K562 (cell line): ENCODE measurements around the gene COL9A2. TPM values are rescaled to one million over a fixed set of nuclear protein-coding genes. Genes with fewer than 3 reads are reported as not detected.

Source experiments
- ATAC-seq: fragments of 200-7000 bp; cut with Tn5 transposase; 3 replicates; pipeline ENCODE4 v1.9.1; 2020; ENCODE audit warnings: moderate library complexity
- BruUV-seq: library from RNA; stranded (reverse); fragments of 400-500 nt; replicated peaks from 2 replicates; lab custom pipeline; 2021; lab: Mats Ljungman, UMichigan
- CTCF ChIA-PET: fragments of 300-600 bp; formaldehyde crosslinking; extraction: SDS; loops from one replicate; lab custom pipeline; 2021; ENCODE audit warnings: low intra/inter-chr PET ratio; lab: Yijun Ruan, JAX
- POLR2A ChIA-PET: fragments of 300-600, 350-650 bp; sonication (Branson Sonifier 250); formaldehyde crosslinking; extraction: SDS; loops from one replicate; lab custom pipeline; 2021; ENCODE audit warnings: antibody characterized with exemption, inconsistent platforms; lab: Yijun Ruan, JAX
- DNase-seq, 4 experiments: peaks; one replicate each; pipeline versions ENCODE4 v3.0.0 to v3.0.0-alpha.2; 2011 to 2018; ENCODE audit warnings: low spot score in 3 of 4, mixed read lengths in 3 of 4; ENCODE audit errors: extremely low read depth in 1 of 4
- FAIRE-seq: peaks from 2 replicates; lab custom pipeline; 2011; peaks lifted over from hg19 to GRCh38; lab: Jason Lieb, UNC
- H2AFZ ChIP-seq: 2 replicates; pipeline ENCODE4 v1.6.0; 2011; ENCODE audit warnings: low read depth, low read length, control low read depth, inconsistent platforms
- H3K27ac ChIP-seq: fragments of 200-600 bp; 3 replicates; pipeline ENCODE4 v1.8.0; 2011; ENCODE audit warnings: low read depth, mild to moderate bottlenecking, control low read depth, inconsistent platforms, low read length, moderate library complexity, mixed read lengths; ENCODE audit errors: extremely low read depth
- H3K27me3 ChIP-seq, 2 experiments: fragments of 300-600 bp in 1 of 2; 2 replicates in 1 of 2; 3 replicates in 1 of 2; pipeline versions ENCODE4 v1.6.0 to v1.8.0; 2011; ENCODE audit warnings: inconsistent platforms in 2 of 2, low read length in 2 of 2, mild to moderate bottlenecking in 1 of 2, mixed read lengths in 1 of 2, moderate library complexity in 1 of 2; ENCODE audit not compliant: control insufficient read depth in 2 of 2, insufficient read depth in 2 of 2
- H3K36me3 ChIP-seq: fragments of 300-600 bp; 3 replicates; pipeline ENCODE4 v1.8.0; 2011; ENCODE audit warnings: mild to moderate bottlenecking, low read length, inconsistent platforms; ENCODE audit not compliant: control insufficient read depth, insufficient read depth
- H3K4me1 ChIP-seq, 2 experiments: fragments of 200-600 bp in 1 of 2; replicated peaks in 1 of 2; 2 replicates in 1 of 2; 3 replicates in 1 of 2; pipeline versions ENCODE4 v1.5.1 to v1.8.0; 2011; ENCODE audit warnings: inconsistent platforms in 2 of 2, low read length in 2 of 2, mild to moderate bottlenecking in 1 of 2, mixed read lengths in 1 of 2, moderate library complexity in 1 of 2; ENCODE audit not compliant: control insufficient read depth in 2 of 2, insufficient read depth in 2 of 2
- H3K4me2 ChIP-seq: 2 replicates; pipeline ENCODE4 v1.6.1; 2011; ENCODE audit warnings: low read length, control low read depth, inconsistent platforms, mixed read lengths; ENCODE audit not compliant: insufficient read depth
- H3K4me3 ChIP-seq: fragments of 200-600 bp; sonication (generic), shearing (Covaris generic); 2 replicates; pipeline ENCODE4 v1.5.1; 2016; ENCODE audit warnings: control low read depth, inconsistent platforms
- H3K79me2 ChIP-seq: fragments of 200-600 bp; 3 replicates; pipeline ENCODE4 v1.8.0; 2011; ENCODE audit warnings: low read length, inconsistent platforms; ENCODE audit not compliant: control insufficient read depth, insufficient read depth
- H3K9ac ChIP-seq, 2 experiments: 2 replicates each; pipeline versions ENCODE4 v1.6.0 to v1.6.1; 2011; ENCODE audit warnings: low read depth in 2 of 2, low read length in 2 of 2, control low read depth in 1 of 2, inconsistent platforms in 1 of 2, mild to moderate bottlenecking in 1 of 2, mixed read lengths in 1 of 2; ENCODE audit not compliant: insufficient read depth in 1 of 2
- H3K9me1 ChIP-seq: one replicate; pipeline ENCODE4 v1.6.0; 2011; ENCODE audit warnings: inconsistent platforms, mild to moderate bottlenecking, low read length, moderate library complexity; ENCODE audit not compliant: control insufficient read depth, insufficient read depth
- H3K9me3 ChIP-seq: replicated peaks from 2 replicates; pipeline ENCODE4 v1.5.1; 2011; ENCODE audit warnings: low read depth, low read length, inconsistent platforms; ENCODE audit not compliant: control insufficient read depth, insufficient read depth
- H4K20me1 ChIP-seq: replicated peaks from 2 replicates; pipeline ENCODE4 v1.6.1; 2011; ENCODE audit warnings: low read length, inconsistent platforms, mixed read lengths; ENCODE audit not compliant: control insufficient read depth, insufficient read depth
- BMI1 ChIP-seq: fragments of 150-350 bp; IDR thresholded peaks from 2 replicates; pipeline ENCODE4 v1.6.1; 2014; ENCODE audit warnings: low read length
- MECOM ChIP-seq: fragments of 250-450 bp; sonication (Bioruptor Pico); IDR thresholded peaks from 2 replicates; pipeline ENCODE4 v1.8.0; 2022; ENCODE audit warnings: inconsistent platforms
- NFATC3 ChIP-seq: fragments of 450-650 bp; IDR thresholded peaks from 2 replicates; pipeline ENCODE4 v1.6.1; 2017; ENCODE audit warnings: mild to moderate bottlenecking
- RHOXF2B ChIP-seq: fragments of 250-450 bp; sonication (Bioruptor Pico); conservative IDR thresholded peaks from 2 replicates; pipeline ENCODE4 v1.5.1; 2021
- SP2 ChIP-seq: IDR thresholded peaks from 2 replicates; pipeline ENCODE4 v1.6.1; 2011; ENCODE audit warnings: mild to moderate bottlenecking, low read depth, low read length, moderate library complexity; ENCODE audit not compliant: poor library complexity, severe bottlenecking; ENCODE audit errors: extremely low read depth
- YY1 ChIP-seq, 3 experiments: IDR thresholded peaks; 2 replicates each; pipeline ENCODE4 v1.6.1; 2011; ENCODE audit warnings: low read length in 2 of 3, mild to moderate bottlenecking in 2 of 3, moderate library complexity in 2 of 3, borderline replicate concordance in 1 of 3, control low read depth in 1 of 3, low read depth in 1 of 3; ENCODE audit not compliant: insufficient read depth in 3 of 3, insufficient replicate concordance in 2 of 3, control insufficient read depth in 1 of 3, insufficient read length in 1 of 3; ENCODE audit errors: extremely low read depth in 1 of 3
- ZFPM2 ChIP-seq: fragments of 250-450 bp; sonication (Bioruptor Pico); IDR thresholded peaks from 2 replicates; pipeline ENCODE4 v1.5.1; 2022; ENCODE audit warnings: mild to moderate bottlenecking
- ZNF140 ChIP-seq: fragments of 250-450 bp; sonication (Bioruptor Pico); IDR thresholded peaks from 2 replicates; pipeline ENCODE4 v1.8.0; 2021; ENCODE audit warnings: moderate library complexity, mild to moderate bottlenecking, inconsistent platforms
- ZNF384 ChIP-seq: IDR thresholded peaks from 2 replicates; pipeline ENCODE4 v1.6.1; 2012; ENCODE audit warnings: low read depth, low read length, improper control_type of control experiment
- ZNF696 ChIP-seq: fragments of 250-450 bp; sonication (Bioruptor Pico); conservative IDR thresholded peaks from 2 replicates; pipeline ENCODE4 v1.4.0; 2020; ENCODE audit warnings: mild to moderate bottlenecking, moderate library complexity
- WGBS: fragments of 100-300 bp; shearing (Covaris generic); methylation state at CpG from one replicate; pipeline ENCODE4 v1.1.6; 2016; ENCODE audit warnings: low coverage, mixed read lengths; ENCODE audit not compliant: insufficient coverage; ENCODE audit errors: missing lambda C conversion rate; 5-methylcytosine and 5-hydroxymethylcytosine counted together
- in situ Hi-C: fragments of 300-500 bp; cut with MboI; formaldehyde crosslinking; loops from 4 replicates; pipeline ENCODE4 v1.15.0; 2018; ENCODE audit warnings: inconsistent platforms, mixed read lengths
- intact Hi-C: fragments of 100-400 bp; cut with micrococcal nuclease; formaldehyde crosslinking; loops from 2 replicates; pipeline ENCODE4 v1.14.2; 2022
- polyA plus RNA-seq, 8 experiments: library from polyadenylated mRNA; depleted of rRNA in 4 of 8; stranded (reverse) in 5 of 8; unstranded in 3 of 8; fragments of >200 nt; fragmentation: Nextera tagmentation in 2 of 8; fragmentation: Illumina TruSeq in 1 of 8; extraction: Ambion mirVana in 2 of 8; extraction: Trizol in 1 of 8; gene quantifications; 2 replicates each; pipeline versions ENCODE4 v1.2.1 to v1.2.3, GENCODE V29; 2011 to 2014; ENCODE audit warnings: inconsistent platforms in 1 of 8, missing spikeins in 1 of 8
- total RNA-seq, 7 experiments: library from RNA; depleted of rRNA in 6 of 7; stranded (reverse); fragments of >200 nt in 6 of 7; fragmentation: Illumina TruSeq in 2 of 7; extraction: Trizol in 2 of 7; gene quantifications; 2 replicates each; pipeline versions ENCODE4 v1.2.1 to v1.2.3, GENCODE V29; 2011 to 2021; ENCODE audit warnings: low replicate concordance in 1 of 7
- TF ChIP-seq, protein P1 (sequence below): sonication (generic); formaldehyde crosslinking; IDR thresholded peaks from 2 replicates; pipeline ENCODE4 v1.8.1; 2023; ENCODE audit warnings: missing genetic modification reagents, mild to moderate bottlenecking, borderline replicate concordance

Gene COL9A2
- total and polyA plus RNA-seq, 9 of the 15 experiments (the other 6 are each of a cell fraction or from before 2014, with no cell fraction given) = 0.03 to 2.2 (median 0.31) TPM

DNA sequence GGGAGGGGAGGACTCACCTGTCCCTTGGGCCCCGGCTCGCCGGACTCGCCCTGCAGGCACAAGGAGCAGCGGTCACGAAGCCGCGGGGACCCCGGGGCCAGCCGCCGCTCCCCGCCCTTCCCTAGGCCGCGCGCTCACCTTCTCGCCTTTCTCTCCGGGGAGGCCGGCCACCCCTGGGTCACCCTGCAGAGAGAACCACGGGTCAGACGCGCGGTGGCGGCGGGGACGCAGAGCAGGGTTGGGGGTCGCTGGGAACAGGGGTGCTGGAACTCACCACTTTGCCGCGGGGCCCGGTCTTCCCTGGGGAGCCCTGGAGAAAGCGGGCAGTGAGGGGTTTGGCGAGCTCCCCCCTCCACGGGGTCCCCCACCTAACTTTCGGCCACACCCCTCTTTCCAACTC, 13.3 kb downstream of the COL9A2 start:
- H3K4me3 ChIP-seq = no peak overlapping the region
- no peak overlapping the region for H3K4me2 ChIP-seq
- H3K9ac ChIP-seq = no peak overlapping the region
- H3K79me2 ChIP-seq = no peaks in the 10 kb centered on the region
- H3K9me1 ChIP-seq = no peaks in the 10 kb centered on the region
- ATAC-seq (no peak), DNase-seq (no peak), FAIRE-seq (no peak)
- no peak for TF ChIP-seq BMI1
- TF ChIP-seq ZNF696 (CRISPR knock-in tag) = no peak
- no peak for TF ChIP-seq MECOM (CRISPR knock-in tag)
- TF ChIP-seq ZFPM2 (CRISPR knock-in tag) = no peak
- no peak for TF ChIP-seq NFATC3
- TF ChIP-seq ZNF384 = no peak
- TF ChIP-seq ZNF140 (CRISPR knock-in tag) = no peak
- TF ChIP-seq SP2 = no peak
- TF ChIP-seq, protein P1, sequence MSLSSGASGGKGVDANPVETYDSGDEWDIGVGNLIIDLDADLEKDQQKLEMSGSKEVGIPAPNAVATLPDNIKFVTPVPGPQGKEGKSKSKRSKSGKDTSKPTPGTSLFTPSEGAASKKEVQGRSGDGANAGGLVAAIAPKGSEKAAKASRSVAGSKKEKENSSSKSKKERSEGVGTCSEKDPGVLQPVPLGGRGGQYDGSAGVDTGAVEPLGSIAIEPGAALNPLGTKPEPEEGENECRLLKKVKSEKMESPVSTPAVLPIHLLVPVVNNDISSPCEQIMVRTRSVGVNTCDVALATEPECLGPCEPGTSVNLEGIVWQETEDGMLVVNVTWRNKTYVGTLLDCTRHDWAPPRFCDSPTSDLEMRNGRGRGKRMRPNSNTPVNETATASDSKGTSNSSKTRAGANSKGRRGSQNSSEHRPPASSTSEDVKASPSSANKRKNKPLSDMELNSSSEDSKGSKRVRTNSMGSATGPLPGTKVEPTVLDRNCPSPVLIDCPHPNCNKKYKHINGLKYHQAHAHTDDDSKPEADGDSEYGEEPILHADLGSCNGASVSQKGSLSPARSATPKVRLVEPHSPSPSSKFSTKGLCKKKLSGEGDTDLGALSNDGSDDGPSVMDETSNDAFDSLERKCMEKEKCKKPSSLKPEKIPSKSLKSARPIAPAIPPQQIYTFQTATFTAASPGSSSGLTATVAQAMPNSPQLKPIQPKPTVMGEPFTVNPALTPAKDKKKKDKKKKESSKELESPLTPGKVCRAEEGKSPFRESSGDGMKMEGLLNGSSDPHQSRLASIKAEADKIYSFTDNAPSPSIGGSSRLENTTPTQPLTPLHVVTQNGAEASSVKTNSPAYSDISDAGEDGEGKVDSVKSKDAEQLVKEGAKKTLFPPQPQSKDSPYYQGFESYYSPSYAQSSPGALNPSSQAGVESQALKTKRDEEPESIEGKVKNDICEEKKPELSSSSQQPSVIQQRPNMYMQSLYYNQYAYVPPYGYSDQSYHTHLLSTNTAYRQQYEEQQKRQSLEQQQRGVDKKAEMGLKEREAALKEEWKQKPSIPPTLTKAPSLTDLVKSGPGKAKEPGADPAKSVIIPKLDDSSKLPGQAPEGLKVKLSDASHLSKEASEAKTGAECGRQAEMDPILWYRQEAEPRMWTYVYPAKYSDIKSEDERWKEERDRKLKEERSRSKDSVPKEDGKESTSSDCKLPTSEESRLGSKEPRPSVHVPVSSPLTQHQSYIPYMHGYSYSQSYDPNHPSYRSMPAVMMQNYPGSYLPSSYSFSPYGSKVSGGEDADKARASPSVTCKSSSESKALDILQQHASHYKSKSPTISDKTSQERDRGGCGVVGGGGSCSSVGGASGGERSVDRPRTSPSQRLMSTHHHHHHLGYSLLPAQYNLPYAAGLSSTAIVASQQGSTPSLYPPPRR (CRISPR knock-in tag) = no peak
- no peak for TF ChIP-seq YY1 (IDR thresholded peaks at IDR 0.05; ENCODE audit: borderline replicate concordance in 1 of 3, control insufficient read depth in 1 of 3, extremely low read depth in 1 of 3, insufficient read depth in 3 of 3, insufficient read length in 1 of 3, insufficient replicate concordance in 2 of 3, low read depth in 1 of 3, low read length in 2 of 3)
- no peak for TF ChIP-seq RHOXF2B
- ChIA-PET CTCF (interaction anchor here (1.5 kb wide), 1 partner anchor 225 kb away, joined by 3 read pairs; no protein-coding TSS in a partner anchor), POLR2A (no interaction called here)
- no peaks in the 10 kb centered on the region for H3K36me3 ChIP-seq
- in situ Hi-C loops (loop anchor here (10.0 kb wide), 1 partner anchor 149 kb away; no protein-coding TSS in a partner anchor), intact Hi-C loops (no loop called here)
- no peak overlapping the region for H3K27ac ChIP-seq
- H2AFZ ChIP-seq = no peak overlapping the region
- H3K9me3 ChIP-seq = no peaks in the 10 kb centered on the region
- H4K20me1 ChIP-seq = no peaks in the 10 kb centered on the region
- WGBS = 63% methylated on average over 7 of the region's 33 CpGs
- H3K4me1 ChIP-seq = peaks cover 0 to 20% of the 10 kb centered on the region in 2 experiments; a peak in 2 of 5 replicates
- peaks cover 0 to 15% of the 10 kb centered on the region in 2 experiments; a peak in 1 of 5 replicates for H3K27me3 ChIP-seq
- BruUV-seq = no TSS peak
